ENCODE data around the gene NCOA7. TPM values are rescaled to one million over a fixed set of nuclear protein-coding genes. Genes with fewer than 3 reads are reported as not detected.

Gene NCOA7
- total and polyA plus RNA-seq, 10 of the 15 experiments (the other 5 are each of a cell fraction or from before 2014, with no cell fraction given): 18.9 to 50.3 (median 34.2) TPM

GRCh38 chr6:125942672-125943527 lies 152.1 kb downstream of the NCOA7 start (continued):
- TF ChIP-seq ASH2L (IDR thresholded peaks at IDR 0.05; ENCODE audit: borderline replicate concordance, low read depth): no peak
- no peak for TF ChIP-seq BRCA1 (IDR thresholded peaks at IDR 0.05; ENCODE audit: low read depth, low read length)
- no peak for TF ChIP-seq REST (IDR thresholded peaks at IDR 0.05; ENCODE audit: low read depth, low read length)

- Histone ChIP-seq H3K9ac (ENCODE audit: control insufficient read depth, insufficient read depth, low read length) (no peak overlapping the region), H3K4me2 (ENCODE audit: control insufficient read depth, insufficient read depth) (no peak overlapping the region), H3K27me3 (replicated peaks in 1 of 2; ENCODE audit: control insufficient read depth in 2 of 2, insufficient read depth in 2 of 2, low read length in 1 of 2) (no peaks in the 10 kb centered on the region), H4K20me1 (ENCODE audit: control insufficient read depth, insufficient read depth) (no peaks in the 10 kb centered on the region), H3K79me2 (ENCODE audit: control insufficient read depth, insufficient read depth, low read length) (no peaks in the 10 kb centered on the region), H3K4me3 (no peak overlapping the region), H3K4me1 (ENCODE audit: control insufficient read depth, insufficient read depth, low read length) (no peaks in the 10 kb centered on the region), H3K9me3 (replicated peaks; ENCODE audit: control insufficient read depth, insufficient read depth, low read length) (no peaks in the 10 kb centered on the region), H3K27ac (ENCODE audit: control insufficient read depth, insufficient read depth) (no peak overlapping the region), H3K36me3 (ENCODE audit: control insufficient read depth in 2 of 2, insufficient read depth in 2 of 2, low read length in 1 of 2) (no peaks in the 10 kb centered on the region), H2AFZ (ENCODE audit: control insufficient read depth, low read depth, low read length) (no peak overlapping the region)
- WGBS (ENCODE audit: insufficient coverage, insufficient replicate concordance, low lambda C conversion rate, missing lambda C conversion rate): 28% methylated on average over 4 of the region's 4 CpGs
- no peak for TF ChIP-seq BCL11A (IDR thresholded peaks at IDR 0.05; ENCODE audit: low read depth, low read length)
- no peak for TF ChIP-seq BRCA1 (IDR thresholded peaks at IDR 0.05; ENCODE audit: low read depth, low read length)
- TF ChIP-seq PKNOX1 (IDR thresholded peaks at IDR 0.05): no peak
- no peak for TF ChIP-seq TCF3 (IDR thresholded peaks at IDR 0.05; ENCODE audit: borderline replicate concordance, insufficient read depth, low read depth, low read length)
- TF ChIP-seq RUNX3 (IDR thresholded peaks at IDR 0.05; ENCODE audit: low read length): no peak
- in situ Hi-C loops (cut with MboI) (no loop called here), intact Hi-C loops (cut with micrococcal nuclease; ENCODE audit: unreplicated experiment) (no loop called here)
- DNase-seq (ENCODE audit: low read depth, low spot score) (no peak), FAIRE-seq (no peak), ATAC-seq (no peak)
- ChIA-PET SMC1A (ENCODE audit: uncharacterized antibody, unreplicated experiment) (interaction anchor here (0.6 to 1.4 kb wide), 5 partner anchors 9 to 181 kb away, joined by 3 read pairs; no protein-coding TSS in a partner anchor), POLR2A (no interaction called here), RAD21 (ENCODE audit: unreplicated experiment) (interaction anchor here (0.9 to 1.6 kb wide), 2 partner anchors 10 to 152 kb away, joined by 3 to 6 read pairs; no protein-coding TSS in a partner anchor), CTCF (interaction anchor here (0.9 to 3.1 kb wide), 4 partner anchors 10 to 87 kb away, joined by 3 to 10 read pairs (median 6); partner anchors contain the start of gene HINT3)
- no TSS peak for BruUV-seq (replicated peaks)
These were observed 153.0 kb downstream of the NCOA7 start for GRCh38 chr6:125943528-125944433.

All from GM12878 (cell line).